ENCODE measurements around the gene SCYL1. TPM values are rescaled to one million over a fixed set of nuclear protein-coding genes. Genes with fewer than 3 reads are reported as not detected.

The SCYL1 gene
- total RNA-seq, 1 donor from 2014 or later: 67.4 TPM

- DNase-seq: peak; percentile 95
Measured at GRCh38 chr11:65493367-65494176, 31.3 kb upstream of the SCYL1 start.

GRCh38 chr11:65496304-65497140 lies 28.4 kb upstream of the SCYL1 start:
- DNase-seq: peak; percentile 28

DNA sequence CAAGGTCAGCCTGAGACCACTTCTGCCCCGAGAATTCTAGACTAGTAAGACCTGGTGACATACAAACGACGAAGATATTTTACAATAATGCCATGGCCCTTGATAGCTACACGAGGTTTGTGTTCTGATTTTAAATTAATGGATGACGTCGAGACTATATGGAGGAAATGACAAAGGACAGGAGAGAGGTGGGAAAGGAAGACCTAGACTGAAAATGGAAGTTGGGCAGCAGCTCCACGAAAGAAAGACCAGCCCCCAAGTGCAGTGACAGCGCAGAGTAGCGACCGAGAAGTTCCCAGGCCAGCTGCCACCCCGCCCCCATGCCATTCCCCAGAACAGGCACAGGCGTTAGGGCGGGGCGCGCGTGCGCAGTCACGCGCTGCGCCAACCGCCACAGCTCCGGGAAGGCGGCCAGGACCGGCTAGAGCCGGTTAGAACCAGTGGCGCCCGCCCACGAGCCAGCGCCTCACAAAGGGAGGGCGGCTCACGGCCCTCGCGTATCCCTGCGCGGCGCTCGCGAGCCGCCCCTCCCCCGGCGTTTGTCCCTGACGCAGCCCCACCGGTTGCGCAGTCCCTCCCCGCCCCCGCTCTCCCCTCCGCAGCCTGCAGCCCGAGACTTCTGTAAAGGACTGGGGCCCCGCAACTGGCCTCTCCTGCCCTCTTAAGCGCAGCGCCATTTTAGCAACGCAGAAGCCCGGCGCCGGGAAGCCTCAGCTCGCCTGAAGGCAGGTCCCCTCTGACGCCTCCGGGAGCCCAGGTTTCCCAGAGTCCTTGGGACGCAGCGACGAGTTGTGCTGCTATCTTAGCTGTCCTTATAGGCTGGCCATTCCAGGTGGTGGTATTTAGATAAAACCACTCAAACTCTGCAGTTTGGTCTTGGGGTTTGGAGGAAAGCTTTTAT lies 27.5 kb upstream of the SCYL1 start:
- DNase-seq: peak; percentile 99

- peak; percentile 69 for DNase-seq
Measured at GRCh38 chr11:65498042-65498726, 26.7 kb upstream of the SCYL1 start.

DNA sequence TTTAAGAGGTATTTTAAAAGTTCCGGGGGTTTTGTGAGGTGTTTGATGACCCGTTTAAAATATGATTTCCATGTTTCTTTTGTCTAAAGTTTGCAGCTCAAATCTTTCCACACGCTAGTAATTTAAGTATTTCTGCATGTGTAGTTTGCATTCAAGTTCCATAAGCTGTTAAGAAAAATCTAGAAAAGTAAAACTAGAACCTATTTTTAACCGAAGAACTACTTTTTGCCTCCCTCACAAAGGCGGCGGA lies 26.2 kb upstream of the SCYL1 start:
- no peak for DNase-seq

- DNase-seq: peak; percentile 97
Measured at GRCh38 chr11:65498977-65499712, 25.7 kb upstream of the SCYL1 start, which contains the start of gene MALAT1. Gene MALAT1, plus strand, starts transcription at chr11:65499045.

DNA sequence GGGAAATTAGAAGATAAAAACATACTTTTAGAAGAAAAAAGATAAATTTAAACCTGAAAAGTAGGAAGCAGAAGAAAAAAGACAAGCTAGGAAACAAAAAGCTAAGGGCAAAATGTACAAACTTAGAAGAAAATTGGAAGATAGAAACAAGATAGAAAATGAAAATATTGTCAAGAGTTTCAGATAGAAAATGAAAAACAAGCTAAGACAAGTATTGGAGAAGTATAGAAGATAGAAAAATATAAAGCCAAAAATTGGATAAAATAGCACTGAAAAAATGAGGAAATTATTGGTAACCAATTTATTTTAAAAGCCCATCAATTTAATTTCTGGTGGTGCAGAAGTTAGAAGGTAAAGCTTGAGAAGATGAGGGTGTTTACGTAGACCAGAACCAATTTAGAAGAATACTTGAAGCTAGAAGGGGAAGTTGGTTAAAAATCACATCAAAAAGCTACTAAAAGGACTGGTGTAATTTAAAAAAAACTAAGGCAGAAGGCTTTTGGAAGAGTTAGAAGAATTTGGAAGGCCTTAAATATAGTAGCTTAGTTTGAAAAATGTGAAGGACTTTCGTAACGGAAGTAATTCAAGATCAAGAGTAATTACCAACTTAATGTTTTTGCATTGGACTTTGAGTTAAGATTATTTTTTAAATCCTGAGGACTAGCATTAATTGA lies 25.0 kb upstream of the SCYL1 start:
- DNase-seq: no peak

DNA sequence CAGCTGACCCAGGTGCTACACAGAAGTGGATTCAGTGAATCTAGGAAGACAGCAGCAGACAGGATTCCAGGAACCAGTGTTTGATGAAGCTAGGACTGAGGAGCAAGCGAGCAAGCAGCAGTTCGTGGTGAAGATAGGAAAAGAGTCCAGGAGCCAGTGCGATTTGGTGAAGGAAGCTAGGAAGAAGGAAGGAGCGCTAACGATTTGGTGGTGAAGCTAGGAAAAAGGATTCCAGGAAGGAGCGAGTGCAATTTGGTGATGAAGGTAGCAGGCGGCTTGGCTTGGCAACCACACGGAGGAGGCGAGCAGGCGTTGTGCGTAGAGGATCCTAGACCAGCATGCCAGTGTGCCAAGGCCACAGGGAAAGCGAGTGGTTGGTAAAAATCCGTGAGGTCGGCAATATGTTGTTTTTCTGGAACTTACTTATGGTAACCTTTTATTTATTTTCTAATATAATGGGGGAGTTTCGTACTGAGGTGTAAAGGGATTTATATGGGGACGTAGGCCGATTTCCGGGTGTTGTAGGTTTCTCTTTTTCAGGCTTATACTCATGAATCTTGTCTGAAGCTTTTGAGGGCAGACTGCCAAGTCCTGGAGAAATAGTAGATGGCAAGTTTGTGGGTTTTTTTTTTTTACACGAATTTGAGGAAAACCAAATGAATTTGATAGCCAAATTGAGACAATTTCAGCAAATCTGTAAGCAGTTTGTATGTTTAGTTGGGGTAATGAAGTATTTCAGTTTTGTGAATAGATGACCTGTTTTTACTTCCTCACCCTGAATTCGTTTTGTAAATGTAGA lies 24.3 kb upstream of the SCYL1 start:
- DNase-seq: peak; percentile 51

DNA sequence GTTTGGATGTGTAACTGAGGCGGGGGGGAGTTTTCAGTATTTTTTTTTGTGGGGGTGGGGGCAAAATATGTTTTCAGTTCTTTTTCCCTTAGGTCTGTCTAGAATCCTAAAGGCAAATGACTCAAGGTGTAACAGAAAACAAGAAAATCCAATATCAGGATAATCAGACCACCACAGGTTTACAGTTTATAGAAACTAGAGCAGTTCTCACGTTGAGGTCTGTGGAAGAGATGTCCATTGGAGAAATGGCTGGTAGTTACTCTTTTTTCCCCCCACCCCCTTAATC lies 23.8 kb upstream of the SCYL1 start:
- DNase-seq: peak; percentile 31

DNA sequence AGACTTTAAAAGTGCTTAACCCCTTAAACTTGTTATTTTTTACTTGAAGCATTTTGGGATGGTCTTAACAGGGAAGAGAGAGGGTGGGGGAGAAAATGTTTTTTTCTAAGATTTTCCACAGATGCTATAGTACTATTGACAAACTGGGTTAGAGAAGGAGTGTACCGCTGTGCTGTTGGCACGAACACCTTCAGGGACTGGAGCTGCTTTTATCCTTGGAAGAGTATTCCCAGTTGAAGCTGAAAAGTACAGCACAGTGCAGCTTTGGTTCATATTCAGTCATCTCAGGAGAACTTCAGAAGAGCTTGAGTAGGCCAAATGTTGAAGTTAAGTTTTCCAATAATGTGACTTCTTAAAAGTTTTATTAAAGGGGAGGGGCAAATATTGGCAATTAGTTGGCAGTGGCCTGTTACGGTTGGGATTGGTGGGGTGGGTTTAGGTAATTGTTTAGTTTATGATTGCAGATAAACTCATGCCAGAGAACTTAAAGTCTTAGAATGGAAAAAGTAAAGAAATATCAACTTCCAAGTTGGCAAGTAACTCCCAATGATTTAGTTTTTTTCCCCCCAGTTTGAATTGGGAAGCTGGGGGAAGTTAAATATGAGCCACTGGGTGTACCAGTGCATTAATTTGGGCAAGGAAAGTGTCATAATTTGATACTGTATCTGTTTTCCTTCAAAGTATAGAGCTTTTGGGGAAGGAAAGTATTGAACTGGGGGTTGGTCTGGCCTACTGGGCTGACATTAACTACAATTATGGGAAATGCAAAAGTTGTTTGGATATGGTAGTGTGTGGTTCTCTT lies 23.2 kb upstream of the SCYL1 start:
- peak; percentile 40 for DNase-seq

- DNase-seq: no peak
Measured at GRCh38 chr11:65502274-65502554, 22.7 kb upstream of the SCYL1 start.

DNA sequence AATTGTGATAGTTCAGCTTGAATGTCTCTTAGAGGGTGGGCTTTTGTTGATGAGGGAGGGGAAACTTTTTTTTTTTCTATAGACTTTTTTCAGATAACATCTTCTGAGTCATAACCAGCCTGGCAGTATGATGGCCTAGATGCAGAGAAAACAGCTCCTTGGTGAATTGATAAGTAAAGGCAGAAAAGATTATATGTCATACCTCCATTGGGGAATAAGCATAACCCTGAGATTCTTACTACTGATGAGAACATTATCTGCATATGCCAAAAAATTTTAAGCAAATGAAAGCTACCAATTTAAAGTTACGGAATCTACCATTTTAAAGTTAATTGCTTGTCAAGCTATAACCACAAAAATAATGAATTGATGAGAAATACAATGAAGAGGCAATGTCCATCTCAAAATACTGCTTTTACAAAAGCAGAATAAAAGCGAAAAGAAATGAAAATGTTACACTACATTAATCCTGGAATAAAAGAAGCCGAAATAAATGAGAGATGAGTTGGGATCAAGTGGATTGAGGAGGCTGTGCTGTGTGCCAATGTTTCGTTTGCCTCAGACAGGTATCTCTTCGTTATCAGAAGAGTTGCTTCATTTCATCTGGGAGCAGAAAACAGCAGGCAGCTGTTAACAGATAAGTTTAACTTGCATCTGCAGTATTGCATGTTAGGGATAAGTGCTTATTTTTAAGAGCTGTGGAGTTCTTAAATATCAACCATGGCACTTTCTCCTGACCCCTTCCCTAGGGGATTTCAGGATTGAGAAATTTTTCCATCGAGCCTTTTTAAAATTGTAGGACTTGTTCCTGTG lies 22.1 kb upstream of the SCYL1 start:
- peak; percentile 60 for DNase-seq

- peak; percentile 27 for DNase-seq
Measured at GRCh38 chr11:65503368-65503948, 21.4 kb upstream of the SCYL1 start.

GRCh38 chr11:65503949-65504673 lies 20.8 kb upstream of the SCYL1 start:
- DNase-seq: peak; percentile 54

- peak; percentile 34 for DNase-seq
Measured at GRCh38 chr11:65504674-65505465, 20.0 kb upstream of the SCYL1 start.

GRCh38 chr11:65505466-65506289 lies 19.2 kb upstream of the SCYL1 start:
- peak; percentile 36 for DNase-seq
